HG02970 (cell line): Measurements from ENCODE around the gene ELMO1.

ENCODE experiments used
- ATAC-seq: cut with Tn5 transposase; IDR thresholded peaks from one replicate; pipeline ENCODE4 v1.9.1; 2021; ENCODE audit warnings: mild to moderate bottlenecking, moderate library complexity, moderate number of reproducible peaks; ENCODE audit not compliant: unreplicated experiment, low FRiP score

The ELMO1 gene

GRCh38 chr7:37208528-37208927, 240.1 kb downstream of the ELMO1 start:
- no peak for ATAC-seq

- no peak for ATAC-seq
These were observed 242.5 kb downstream of the ELMO1 start for GRCh38 chr7:37206192-37206591.

- ATAC-seq = no peak
These were observed 243.2 kb downstream of the ELMO1 start for GRCh38 chr7:37205451-37205850.

- no peak for ATAC-seq
These were observed 246.8 kb downstream of the ELMO1 start for GRCh38 chr7:37201876-37202198.

- no peak for ATAC-seq
These were observed 247.4 kb downstream of the ELMO1 start for GRCh38 chr7:37201003-37201875.

- ATAC-seq = no peak
These were observed 249.7 kb downstream of the ELMO1 start for GRCh38 chr7:37198906-37199485.

- ATAC-seq = no peak
These were observed 250.4 kb downstream of the ELMO1 start for GRCh38 chr7:37198041-37198905.

GRCh38 chr7:37197108-37197507, 251.6 kb downstream of the ELMO1 start:
- no peak for ATAC-seq

- ATAC-seq = no peak
These were observed 252.0 kb downstream of the ELMO1 start for GRCh38 chr7:37196676-37197075.

- no peak for ATAC-seq
These were observed 253.3 kb downstream of the ELMO1 start for GRCh38 chr7:37195388-37195787.

- ATAC-seq = no peak
These were observed 253.7 kb downstream of the ELMO1 start for GRCh38 chr7:37194943-37195342.

- ATAC-seq = no peak
These were observed 254.9 kb downstream of the ELMO1 start for GRCh38 chr7:37193775-37194135.

- ATAC-seq = no peak
These were observed 255.4 kb downstream of the ELMO1 start for GRCh38 chr7:37193087-37193774.

GRCh38 chr7:37191797-37192196, 256.9 kb downstream of the ELMO1 start:
- no peak for ATAC-seq

GRCh38 chr7:37187179-37187578, 261.5 kb downstream of the ELMO1 start:
- no peak for ATAC-seq

GRCh38 chr7:37186753-37187152, 261.9 kb downstream of the ELMO1 start:
- ATAC-seq = no peak

- no peak for ATAC-seq
These were observed 267.1 kb downstream of the ELMO1 start for GRCh38 chr7:37181550-37181932.

GRCh38 chr7:37180828-37181549, 267.7 kb downstream of the ELMO1 start:
- no peak for ATAC-seq

GRCh38 chr7:37176079-37176478, 272.6 kb downstream of the ELMO1 start:
- ATAC-seq = no peak

GRCh38 chr7:37174460-37174859, 274.2 kb downstream of the ELMO1 start:
- no peak for ATAC-seq
